Measurements from ENCODE around the gene ULBP2.

Gene ULBP2

DNA sequence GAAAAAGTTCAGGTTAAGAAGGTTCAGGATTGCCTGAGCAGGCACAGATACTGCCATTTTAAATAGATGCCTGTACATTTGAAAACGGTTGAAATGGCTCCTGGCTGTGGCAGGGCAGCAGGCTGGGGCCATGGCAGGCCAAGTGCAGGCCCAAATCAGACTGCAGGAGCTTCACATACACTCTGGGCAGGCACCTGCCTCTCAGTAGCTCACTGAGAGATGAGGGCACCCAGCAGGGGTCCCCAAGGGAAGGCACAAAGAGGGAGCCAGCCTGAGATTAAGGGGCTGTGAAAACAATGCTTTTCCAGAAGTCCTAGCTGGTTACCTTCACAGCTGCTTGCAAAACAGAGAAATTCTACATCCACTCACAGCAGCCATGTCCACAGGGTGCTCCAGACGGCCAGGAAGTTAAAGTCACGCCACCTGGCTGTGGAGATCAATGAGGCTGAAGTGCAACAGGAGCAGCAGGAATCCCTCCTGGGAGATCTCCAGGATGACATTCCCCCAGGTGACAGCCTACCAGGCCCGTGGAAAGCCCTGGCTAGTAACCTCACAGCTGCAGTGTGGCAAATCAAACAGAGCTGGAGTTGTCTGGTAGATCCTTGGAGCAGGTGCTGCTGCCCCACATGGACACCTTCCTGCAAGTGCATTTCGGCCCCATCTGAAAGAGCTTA lies 37.7 kb upstream of the ULBP2 start:
- TF ChIP-seq CSDC2 (CRISPR knock-in tag; IDR thresholded peaks at IDR 0.05) = no peak
- TF ChIP-seq, protein P1, sequence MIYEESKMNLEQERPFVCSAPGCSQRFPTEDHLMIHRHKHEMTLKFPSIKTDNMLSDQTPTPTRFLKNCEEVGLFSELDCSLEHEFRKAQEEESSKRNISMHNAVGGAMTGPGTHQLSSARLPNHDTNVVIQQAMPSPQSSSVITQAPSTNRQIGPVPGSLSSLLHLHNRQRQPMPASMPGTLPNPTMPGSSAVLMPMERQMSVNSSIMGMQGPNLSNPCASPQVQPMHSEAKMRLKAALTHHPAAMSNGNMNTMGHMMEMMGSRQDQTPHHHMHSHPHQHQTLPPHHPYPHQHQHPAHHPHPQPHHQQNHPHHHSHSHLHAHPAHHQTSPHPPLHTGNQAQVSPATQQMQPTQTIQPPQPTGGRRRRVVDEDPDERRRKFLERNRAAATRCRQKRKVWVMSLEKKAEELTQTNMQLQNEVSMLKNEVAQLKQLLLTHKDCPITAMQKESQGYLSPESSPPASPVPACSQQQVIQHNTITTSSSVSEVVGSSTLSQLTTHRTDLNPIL (CRISPR knock-in tag; IDR thresholded peaks at IDR 0.05; ENCODE audit: low read depth) = no peak
- TF ChIP-seq, protein P2, sequence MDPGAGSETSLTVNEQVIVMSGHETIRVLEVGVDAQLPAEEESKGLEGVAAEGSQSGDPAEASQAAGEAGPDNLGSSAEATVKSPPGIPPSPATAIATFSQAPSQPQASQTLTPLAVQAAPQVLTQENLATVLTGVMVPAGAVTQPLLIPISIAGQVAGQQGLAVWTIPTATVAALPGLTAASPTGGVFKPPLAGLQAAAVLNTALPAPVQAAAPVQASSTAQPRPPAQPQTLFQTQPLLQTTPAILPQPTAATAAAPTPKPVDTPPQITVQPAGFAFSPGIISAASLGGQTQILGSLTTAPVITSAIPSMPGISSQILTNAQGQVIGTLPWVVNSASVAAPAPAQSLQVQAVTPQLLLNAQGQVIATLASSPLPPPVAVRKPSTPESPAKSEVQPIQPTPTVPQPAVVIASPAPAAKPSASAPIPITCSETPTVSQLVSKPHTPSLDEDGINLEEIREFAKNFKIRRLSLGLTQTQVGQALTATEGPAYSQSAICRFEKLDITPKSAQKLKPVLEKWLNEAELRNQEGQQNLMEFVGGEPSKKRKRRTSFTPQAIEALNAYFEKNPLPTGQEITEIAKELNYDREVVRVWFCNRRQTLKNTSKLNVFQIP (CRISPR knock-in tag; IDR thresholded peaks at IDR 0.05; ENCODE audit: borderline replicate concordance, low read depth) = no peak
- TF ChIP-seq BACH2 (CRISPR knock-in tag; IDR thresholded peaks at IDR 0.05; ENCODE audit: borderline replicate concordance) = no peak
- no peak for TF ChIP-seq ISL1 (CRISPR knock-in tag; IDR thresholded peaks at IDR 0.05)
- TF ChIP-seq, protein P3, sequence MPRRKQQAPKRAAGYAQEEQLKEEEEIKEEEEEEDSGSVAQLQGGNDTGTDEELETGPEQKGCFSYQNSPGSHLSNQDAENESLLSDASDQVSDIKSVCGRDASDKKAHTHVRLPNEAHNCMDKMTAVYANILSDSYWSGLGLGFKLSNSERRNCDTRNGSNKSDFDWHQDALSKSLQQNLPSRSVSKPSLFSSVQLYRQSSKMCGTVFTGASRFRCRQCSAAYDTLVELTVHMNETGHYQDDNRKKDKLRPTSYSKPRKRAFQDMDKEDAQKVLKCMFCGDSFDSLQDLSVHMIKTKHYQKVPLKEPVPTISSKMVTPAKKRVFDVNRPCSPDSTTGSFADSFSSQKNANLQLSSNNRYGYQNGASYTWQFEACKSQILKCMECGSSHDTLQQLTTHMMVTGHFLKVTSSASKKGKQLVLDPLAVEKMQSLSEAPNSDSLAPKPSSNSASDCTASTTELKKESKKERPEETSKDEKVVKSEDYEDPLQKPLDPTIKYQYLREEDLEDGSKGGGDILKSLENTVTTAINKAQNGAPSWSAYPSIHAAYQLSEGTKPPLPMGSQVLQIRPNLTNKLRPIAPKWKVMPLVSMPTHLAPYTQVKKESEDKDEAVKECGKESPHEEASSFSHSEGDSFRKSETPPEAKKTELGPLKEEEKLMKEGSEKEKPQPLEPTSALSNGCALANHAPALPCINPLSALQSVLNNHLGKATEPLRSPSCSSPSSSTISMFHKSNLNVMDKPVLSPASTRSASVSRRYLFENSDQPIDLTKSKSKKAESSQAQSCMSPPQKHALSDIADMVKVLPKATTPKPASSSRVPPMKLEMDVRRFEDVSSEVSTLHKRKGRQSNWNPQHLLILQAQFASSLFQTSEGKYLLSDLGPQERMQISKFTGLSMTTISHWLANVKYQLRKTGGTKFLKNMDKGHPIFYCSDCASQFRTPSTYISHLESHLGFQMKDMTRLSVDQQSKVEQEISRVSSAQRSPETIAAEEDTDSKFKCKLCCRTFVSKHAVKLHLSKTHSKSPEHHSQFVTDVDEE (CRISPR knock-in tag; IDR thresholded peaks at IDR 0.05) = no peak
- TF ChIP-seq ZNF70 (CRISPR knock-in tag; IDR thresholded peaks at IDR 0.05) = no peak
- TF ChIP-seq OSR1 (CRISPR knock-in tag; IDR thresholded peaks at IDR 0.05) = no peak
- ATAC-seq = no peak

DNA sequence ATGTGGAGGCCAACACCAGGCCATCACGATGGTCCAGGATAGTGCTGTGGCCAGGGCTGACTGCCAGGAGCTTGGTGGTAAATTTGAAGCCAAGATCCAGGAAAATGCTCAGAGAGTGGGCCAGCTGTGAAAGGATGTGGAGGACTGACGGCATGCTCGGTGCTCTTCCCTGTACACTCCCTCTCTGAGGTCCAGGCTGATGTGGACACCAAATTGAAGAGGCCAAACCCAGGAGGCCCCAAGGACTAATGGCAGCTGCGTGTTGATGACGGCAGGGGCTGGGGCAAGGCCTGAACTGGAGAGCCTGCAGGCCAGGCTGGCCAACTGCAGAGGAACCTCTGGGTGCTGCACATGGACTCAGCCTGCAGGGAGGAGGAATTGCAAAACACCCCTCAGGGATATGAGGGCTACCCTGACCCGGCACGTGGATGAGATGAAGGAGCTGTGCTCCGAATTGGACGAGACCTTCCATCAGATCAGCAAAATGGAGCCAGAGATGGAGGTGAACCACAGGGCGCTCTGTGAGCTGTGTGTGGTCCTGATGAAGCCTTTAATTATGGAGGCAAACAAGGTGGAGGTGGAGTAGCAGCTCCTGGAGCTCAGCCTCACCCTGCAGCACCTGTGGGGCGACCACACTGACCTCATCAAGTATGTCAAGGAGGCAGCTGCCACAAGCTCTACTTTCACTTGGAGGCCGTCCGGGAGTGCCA lies 37.0 kb upstream of the ULBP2 start:
- TF ChIP-seq ISL1 (CRISPR knock-in tag; IDR thresholded peaks at IDR 0.05) (no peak), ESRRG (CRISPR knock-in tag; IDR thresholded peaks at IDR 0.05) (no peak), ZNF8 (CRISPR knock-in tag; IDR thresholded peaks at IDR 0.05) (no peak), ZFP30 (CRISPR knock-in tag; IDR thresholded peaks at IDR 0.05) (no peak), CSDC2 (CRISPR knock-in tag; IDR thresholded peaks at IDR 0.05) (no peak), PPARA (CRISPR knock-in tag; IDR thresholded peaks at IDR 0.05; ENCODE audit: borderline replicate concordance) (no peak), BACH2 (CRISPR knock-in tag; IDR thresholded peaks at IDR 0.05; ENCODE audit: borderline replicate concordance) (no peak), TCF4 (CRISPR knock-in tag; IDR thresholded peaks at IDR 0.05; ENCODE audit: borderline replicate concordance) (no peak), ZFP3 (CRISPR knock-in tag; IDR thresholded peaks at IDR 0.05) (no peak), TOX (CRISPR knock-in tag; IDR thresholded peaks at IDR 0.05; ENCODE audit: borderline replicate concordance) (no peak), SNAI2 (CRISPR knock-in tag; IDR thresholded peaks at IDR 0.05) (no peak)
- TF ChIP-seq, protein P3 (CRISPR knock-in tag; IDR thresholded peaks at IDR 0.05) = no peak
- TF ChIP-seq, protein P4, sequence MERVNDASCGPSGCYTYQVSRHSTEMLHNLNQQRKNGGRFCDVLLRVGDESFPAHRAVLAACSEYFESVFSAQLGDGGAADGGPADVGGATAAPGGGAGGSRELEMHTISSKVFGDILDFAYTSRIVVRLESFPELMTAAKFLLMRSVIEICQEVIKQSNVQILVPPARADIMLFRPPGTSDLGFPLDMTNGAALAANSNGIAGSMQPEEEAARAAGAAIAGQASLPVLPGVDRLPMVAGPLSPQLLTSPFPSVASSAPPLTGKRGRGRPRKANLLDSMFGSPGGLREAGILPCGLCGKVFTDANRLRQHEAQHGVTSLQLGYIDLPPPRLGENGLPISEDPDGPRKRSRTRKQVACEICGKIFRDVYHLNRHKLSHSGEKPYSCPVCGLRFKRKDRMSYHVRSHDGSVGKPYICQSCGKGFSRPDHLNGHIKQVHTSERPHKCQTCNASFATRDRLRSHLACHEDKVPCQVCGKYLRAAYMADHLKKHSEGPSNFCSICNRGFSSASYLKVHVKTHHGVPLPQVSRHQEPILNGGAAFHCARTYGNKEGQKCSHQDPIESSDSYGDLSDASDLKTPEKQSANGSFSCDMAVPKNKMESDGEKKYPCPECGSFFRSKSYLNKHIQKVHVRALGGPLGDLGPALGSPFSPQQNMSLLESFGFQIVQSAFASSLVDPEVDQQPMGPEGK (CRISPR knock-in tag; IDR thresholded peaks at IDR 0.05; ENCODE audit: borderline replicate concordance) = no peak
- TF ChIP-seq, protein P2 (CRISPR knock-in tag; IDR thresholded peaks at IDR 0.05; ENCODE audit: borderline replicate concordance, low read depth) = no peak
- TF ChIP-seq, protein P1 (CRISPR knock-in tag; IDR thresholded peaks at IDR 0.05; ENCODE audit: low read depth) = no peak
- no peak for ATAC-seq

Data from SK-N-SH treated with all-trans-retinoic acid at 6 μM for 48 hours (cell line).